Kidney epithelial cell (primary cell): ENCODE measurements around the gene PDGFRB. TPM values are rescaled to one million over a fixed set of nuclear protein-coding genes. Genes with fewer than 3 reads are reported as not detected.

Source experiments
- DNase-seq: peaks from one replicate; pipeline ENCODE4 v3.0.0-alpha.2; 2010; ENCODE audit warnings: low read depth
- H3K27me3 ChIP-seq: 2 replicates; pipeline ENCODE4 v1.6.0; 2011; ENCODE audit warnings: low read length; ENCODE audit not compliant: control insufficient read depth, insufficient read depth
- H3K36me3 ChIP-seq: 2 replicates; pipeline ENCODE4 v1.5.1; 2011; ENCODE audit warnings: low read length; ENCODE audit not compliant: control insufficient read depth, insufficient read depth
- H3K4me3 ChIP-seq: 2 replicates; pipeline ENCODE4 v1.5.1; 2011; ENCODE audit warnings: low read depth, mild to moderate bottlenecking, control low read depth, low read length
- total RNA-seq: library from RNA; depleted of rRNA; stranded (reverse); fragments of >200 nt; gene quantifications from 2 replicates; pipeline ENCODE4 v1.2.3, GENCODE V29; 2015
- TF ChIP-seq, protein P1 (sequence below): IDR thresholded peaks from 2 replicates; pipeline ENCODE4 v1.5.1; 2011; ENCODE audit warnings: mild to moderate bottlenecking, moderate library complexity, low read length, control low read depth, inconsistent platforms; ENCODE audit not compliant: insufficient read depth, poor library complexity, severe bottlenecking

PDGFRB gene
- total RNA-seq, 1 donor from 2014 or later, result 18.3 TPM

DNA sequence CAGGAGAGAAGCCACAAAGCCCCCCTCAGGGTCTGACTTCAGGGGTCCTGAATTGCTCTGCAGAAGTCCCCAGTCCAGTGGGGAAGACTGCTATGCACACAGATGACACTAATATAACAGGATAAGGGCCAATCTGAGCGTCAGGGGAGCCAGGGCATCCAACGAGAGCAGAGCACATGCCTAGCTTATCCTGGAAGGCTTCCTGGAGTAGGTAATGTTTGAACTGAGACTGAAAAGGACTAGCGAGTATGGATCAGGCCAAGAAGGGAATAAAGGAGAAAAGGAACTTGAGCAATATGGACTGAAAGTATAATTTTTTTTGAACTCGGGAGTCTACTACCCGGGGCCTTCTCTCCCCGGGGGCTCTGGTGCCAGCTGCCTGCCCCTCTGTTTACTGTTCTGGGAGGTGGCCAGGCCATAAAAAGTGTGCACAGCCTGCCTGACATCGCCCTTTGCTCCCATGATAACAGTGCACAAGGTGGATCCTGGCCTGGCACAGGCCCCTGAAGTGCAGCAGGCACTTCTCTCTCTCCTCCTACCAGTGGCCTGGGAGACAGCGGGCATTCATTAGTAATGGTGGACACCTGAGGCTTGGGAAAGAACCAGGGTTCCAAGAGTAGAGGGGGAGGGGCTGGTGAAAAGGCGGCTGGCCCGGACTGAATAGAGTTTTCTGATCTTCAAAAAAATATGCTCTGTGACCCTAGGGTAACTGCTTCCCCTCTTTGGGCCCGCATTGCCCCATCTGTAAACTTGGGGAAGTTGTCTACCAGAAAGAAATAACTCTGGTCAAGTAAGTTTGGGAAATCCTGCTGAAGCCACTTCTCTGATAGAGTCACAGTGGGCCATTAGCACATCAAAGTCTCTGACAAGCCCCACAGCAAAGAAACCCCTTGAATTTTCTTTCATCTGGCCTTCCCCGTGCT lies 29.6 kb upstream of the PDGFRB start:
- peaks cover 34% of the 10 kb centered on the region for H3K27me3 ChIP-seq
- no peak for DNase-seq
- TF ChIP-seq, protein P1, sequence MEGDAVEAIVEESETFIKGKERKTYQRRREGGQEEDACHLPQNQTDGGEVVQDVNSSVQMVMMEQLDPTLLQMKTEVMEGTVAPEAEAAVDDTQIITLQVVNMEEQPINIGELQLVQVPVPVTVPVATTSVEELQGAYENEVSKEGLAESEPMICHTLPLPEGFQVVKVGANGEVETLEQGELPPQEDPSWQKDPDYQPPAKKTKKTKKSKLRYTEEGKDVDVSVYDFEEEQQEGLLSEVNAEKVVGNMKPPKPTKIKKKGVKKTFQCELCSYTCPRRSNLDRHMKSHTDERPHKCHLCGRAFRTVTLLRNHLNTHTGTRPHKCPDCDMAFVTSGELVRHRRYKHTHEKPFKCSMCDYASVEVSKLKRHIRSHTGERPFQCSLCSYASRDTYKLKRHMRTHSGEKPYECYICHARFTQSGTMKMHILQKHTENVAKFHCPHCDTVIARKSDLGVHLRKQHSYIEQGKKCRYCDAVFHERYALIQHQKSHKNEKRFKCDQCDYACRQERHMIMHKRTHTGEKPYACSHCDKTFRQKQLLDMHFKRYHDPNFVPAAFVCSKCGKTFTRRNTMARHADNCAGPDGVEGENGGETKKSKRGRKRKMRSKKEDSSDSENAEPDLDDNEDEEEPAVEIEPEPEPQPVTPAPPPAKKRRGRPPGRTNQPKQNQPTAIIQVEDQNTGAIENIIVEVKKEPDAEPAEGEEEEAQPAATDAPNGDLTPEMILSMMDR, result no peak

DNA sequence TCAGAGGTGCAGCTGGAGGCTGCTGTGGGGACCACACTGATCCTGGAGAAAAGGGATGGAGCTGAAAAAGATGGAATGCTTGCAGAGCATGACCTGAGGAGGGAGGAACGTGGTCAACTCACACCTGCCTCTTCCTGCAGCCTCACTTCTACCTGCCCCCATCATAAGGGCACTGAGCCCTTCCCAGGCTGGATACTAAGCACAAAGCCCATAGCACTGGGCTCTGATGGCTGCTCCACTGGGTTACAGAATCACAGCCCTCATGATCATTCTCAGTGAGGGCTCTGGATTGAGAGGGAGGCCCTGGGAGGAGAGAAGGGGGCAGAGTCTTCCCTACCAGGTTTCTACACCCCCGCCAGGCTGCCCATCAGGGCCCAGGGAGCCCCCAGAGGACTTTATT lies 28.4 kb upstream of the PDGFRB start:
- no peak overlapping the region for H3K4me3 ChIP-seq
- no peak for DNase-seq
- no peaks in the 10 kb centered on the region for H3K36me3 ChIP-seq
- H3K27me3 ChIP-seq, result peaks cover 22% of the 10 kb centered on the region
- TF ChIP-seq, protein P1, result no peak

More for the DNA sequence above, 29.6 kb upstream of the PDGFRB start:
- no peaks in the 10 kb centered on the region for H3K36me3 ChIP-seq
- H3K4me3 ChIP-seq, result no peak overlapping the region

DNA sequence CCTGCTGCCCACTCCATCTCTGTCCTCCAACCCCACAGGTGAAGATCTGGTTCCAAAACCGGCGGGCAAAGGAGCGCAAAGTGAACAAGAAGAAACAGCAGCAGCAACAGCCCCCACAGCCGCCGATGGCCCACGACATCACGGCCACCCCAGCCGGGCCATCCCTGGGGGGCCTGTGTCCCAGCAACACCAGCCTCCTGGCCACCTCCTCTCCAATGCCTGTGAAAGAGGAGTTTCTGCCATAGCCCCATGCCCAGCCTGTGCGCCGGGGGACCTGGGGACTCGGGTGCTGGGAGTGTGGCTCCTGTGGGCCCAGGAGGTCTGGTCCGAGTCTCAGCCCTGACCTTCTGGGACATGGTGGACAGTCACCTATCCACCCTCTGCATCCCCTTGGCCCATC lies 27.8 kb upstream of the PDGFRB start:
- Histone ChIP-seq H3K27me3 (peaks cover 16% of the 10 kb centered on the region), H3K4me3 (no peak overlapping the region), H3K36me3 (no peaks in the 10 kb centered on the region)
- TF ChIP-seq, protein P1, result no peak
- no peak for DNase-seq

DNA sequence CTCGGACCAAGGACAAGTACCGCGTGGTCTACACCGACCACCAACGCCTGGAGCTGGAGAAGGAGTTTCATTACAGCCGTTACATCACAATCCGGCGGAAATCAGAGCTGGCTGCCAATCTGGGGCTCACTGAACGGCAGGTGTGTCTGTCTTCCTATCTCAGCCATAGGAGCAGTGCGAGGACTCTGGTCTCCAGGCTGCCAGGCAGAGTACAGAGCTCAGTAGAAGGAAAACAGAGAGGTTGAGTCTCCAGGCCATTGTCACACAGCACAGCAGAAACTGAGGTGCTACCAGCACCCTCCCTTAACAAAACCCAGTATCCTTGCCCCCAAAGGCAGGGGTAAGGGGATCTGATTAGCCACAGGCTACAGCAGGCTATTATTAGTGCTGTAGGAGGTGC lies 27.1 kb upstream of the PDGFRB start:
- TF ChIP-seq, protein P1, result no peak
- Histone ChIP-seq H3K36me3 (no peaks in the 10 kb centered on the region), H3K27me3 (peaks cover 9% of the 10 kb centered on the region), H3K4me3 (no peak overlapping the region)
- no peak for DNase-seq

DNA sequence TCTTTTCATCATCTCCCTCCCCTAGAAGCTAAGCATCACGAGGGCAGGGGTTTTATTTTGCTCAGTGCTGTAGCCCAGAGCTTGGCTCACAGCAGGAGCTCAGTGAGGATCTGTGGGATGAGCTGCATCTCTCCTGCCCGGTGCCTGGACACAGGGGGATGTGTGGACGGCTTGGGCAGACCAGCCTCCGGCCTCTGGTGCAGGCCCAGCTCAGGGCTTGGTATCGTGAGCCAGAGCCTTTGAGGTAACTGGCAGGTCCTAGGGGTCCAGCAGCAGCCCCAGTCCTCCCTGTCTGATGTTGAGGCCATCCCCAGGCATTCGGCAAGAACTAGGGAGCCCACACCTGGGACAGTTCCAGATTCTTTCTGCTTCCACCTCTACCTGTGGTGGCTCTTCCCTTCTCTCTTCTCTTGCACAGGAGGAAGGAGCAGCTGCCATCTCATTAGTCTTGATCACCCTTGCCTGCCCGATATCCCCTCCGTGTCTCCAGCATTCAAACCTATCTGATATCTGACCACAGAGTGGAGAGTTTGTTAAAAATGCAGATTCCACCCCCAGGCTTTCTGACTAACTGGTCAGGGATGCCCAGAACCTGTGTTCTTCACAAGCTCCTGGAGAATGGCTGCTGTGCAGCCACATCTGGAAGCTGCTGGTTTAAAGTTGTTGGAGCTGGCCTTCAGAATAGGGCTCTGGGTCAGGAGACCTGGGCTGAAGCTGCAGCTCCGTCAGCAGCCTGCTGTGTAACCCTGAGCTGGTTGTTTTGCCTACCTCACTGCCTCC lies 26.3 kb upstream of the PDGFRB start:
- H3K4me3 ChIP-seq, result no peak overlapping the region
- H3K36me3 ChIP-seq, result no peaks in the 10 kb centered on the region
- no peak for DNase-seq
- TF ChIP-seq, protein P1, result no peak
- peaks cover 5% of the 10 kb centered on the region for H3K27me3 ChIP-seq
